GM12878 (cell line): ENCODE data around the gene STAT3. TPM values are rescaled to one million over a fixed set of nuclear protein-coding genes. Genes with fewer than 3 reads are reported as not detected.

Experiments used
- ATAC-seq: fragments of 200-7000 bp; cut with Tn5 transposase; 3 replicates; pipeline ENCODE4 v1.9.1; 2020; ENCODE audit warnings: mild to moderate bottlenecking, moderate library complexity
- BruUV-seq: library from RNA; stranded (reverse); fragments of 400-500 nt; replicated peaks from 2 replicates; lab custom pipeline; 2021; lab: Mats Ljungman, UMichigan
- CTCF ChIA-PET: fragments of 300-600 bp; sonication (Branson Sonifier 250); formaldehyde crosslinking; extraction: SDS; loops from one replicate; lab custom pipeline; 2021; ENCODE audit warnings: inconsistent platforms; lab: Yijun Ruan, JAX
- POLR2A ChIA-PET: fragments of 350-600 bp; formaldehyde crosslinking; extraction: SDS; loops from one replicate; lab custom pipeline; 2021; ENCODE audit warnings: inconsistent platforms; lab: Charles Lee
- RAD21 ChIA-PET: fragments of 300-600 bp; sonication (Branson Sonifier 250); formaldehyde crosslinking; loops from one replicate; lab custom pipeline; 2023; ENCODE audit warnings: antibody characterized with exemption; ENCODE audit not compliant: unreplicated experiment; lab: Charles Lee
- SMC1A ChIA-PET: fragments of 300-600 bp; sonication (Branson Sonifier 250); formaldehyde crosslinking; loops from one replicate; lab custom pipeline; 2023; ENCODE audit not compliant: unreplicated experiment, uncharacterized antibody; lab: Charles Lee
- DNase-seq: peaks from one replicate; pipeline ENCODE4 v3.0.0-alpha.2; 2011; ENCODE audit warnings: low read depth, low spot score
- FAIRE-seq: peaks from 3 replicates; lab custom pipeline; 2011; peaks lifted over from hg19 to GRCh38; lab: Jason Lieb, UNC
- H2AFZ ChIP-seq: 2 replicates; pipeline ENCODE4 v1.6.0; 2011; ENCODE audit warnings: low read depth, low read length, control low read depth; ENCODE audit not compliant: control insufficient read depth
- H3K27ac ChIP-seq: 2 replicates; pipeline ENCODE4 v1.5.1; 2011; ENCODE audit warnings: control low read depth; ENCODE audit not compliant: control insufficient read depth, insufficient read depth
- H3K27me3 ChIP-seq, 2 experiments: replicated peaks in 1 of 2; 2 replicates each; pipeline versions ENCODE4 v1.6.0 to v1.6.1; 2011; ENCODE audit warnings: low read length in 1 of 2; ENCODE audit not compliant: control insufficient read depth in 2 of 2, insufficient read depth in 2 of 2
- H3K36me3 ChIP-seq, 2 experiments: 2 replicates each; pipeline ENCODE4 v1.5.1; 2011; ENCODE audit warnings: low read length in 1 of 2; ENCODE audit not compliant: control insufficient read depth in 2 of 2, insufficient read depth in 2 of 2
- H3K4me1 ChIP-seq: 2 replicates; pipeline ENCODE4 v1.6.1; 2011; ENCODE audit warnings: mild to moderate bottlenecking, low read length, moderate library complexity, mixed read lengths; ENCODE audit not compliant: control insufficient read depth, insufficient read depth
- H3K4me2 ChIP-seq: 2 replicates; pipeline ENCODE4 v1.6.0; 2011; ENCODE audit warnings: control low read depth; ENCODE audit not compliant: control insufficient read depth, insufficient read depth
- H3K4me3 ChIP-seq: fragments of 200-600 bp; sonication (generic); 2 replicates; pipeline ENCODE4 v1.5.1; 2016
- H3K79me2 ChIP-seq: 2 replicates; pipeline ENCODE4 v1.6.0; 2011; ENCODE audit warnings: low read length; ENCODE audit not compliant: control insufficient read depth, insufficient read depth
- H3K9ac ChIP-seq: 2 replicates; pipeline ENCODE4 v1.8.0; 2011; ENCODE audit warnings: low read length, control low read depth, mixed read lengths; ENCODE audit not compliant: control insufficient read depth, insufficient read depth
- H3K9me3 ChIP-seq: replicated peaks from 3 replicates; pipeline ENCODE4 v1.5.1; 2011; ENCODE audit warnings: mild to moderate bottlenecking, low read length; ENCODE audit not compliant: control insufficient read depth, insufficient read depth
- H4K20me1 ChIP-seq: 2 replicates; pipeline ENCODE4 v1.6.0; 2011; ENCODE audit not compliant: control insufficient read depth, insufficient read depth
- CBX5 ChIP-seq: sonication (generic); IDR thresholded peaks from 2 replicates; pipeline ENCODE4 v1.6.1; 2016; ENCODE audit warnings: low read depth, moderate library complexity, mild to moderate bottlenecking, inconsistent platforms
- FOXK2 ChIP-seq: fragments of 450-650 bp; IDR thresholded peaks from 2 replicates; pipeline ENCODE4 v1.6.1; 2017; ENCODE audit warnings: mild to moderate bottlenecking, moderate library complexity
- HDAC2 ChIP-seq: fragments of 200-600 bp; sonication (generic); IDR thresholded peaks from 2 replicates; pipeline ENCODE4 v1.6.1; 2017
- IRF4 ChIP-seq: IDR thresholded peaks from 2 replicates; pipeline ENCODE4 v1.6.1; 2011; ENCODE audit warnings: low read depth, low read length
- MAX ChIP-seq: IDR thresholded peaks from 2 replicates; pipeline ENCODE4 v1.6.1; 2012; ENCODE audit warnings: low read depth, low read length, improper control_type of control experiment
- MEF2A ChIP-seq: IDR thresholded peaks from 2 replicates; pipeline ENCODE4 v1.6.1; 2011; ENCODE audit warnings: low read depth, mild to moderate bottlenecking, low read length, moderate library complexity; ENCODE audit not compliant: insufficient read depth
- PAX5 ChIP-seq: IDR thresholded peaks from 2 replicates; pipeline ENCODE4 v1.6.1; 2011; ENCODE audit warnings: low read depth, low read length, borderline replicate concordance
- POU2F2 ChIP-seq: IDR thresholded peaks from 3 replicates; pipeline ENCODE4 v1.6.1; 2011; ENCODE audit warnings: low read depth, mild to moderate bottlenecking, low read length, borderline replicate concordance
- RFX5 ChIP-seq: IDR thresholded peaks from 2 replicates; pipeline ENCODE4 v1.6.1; 2011; ENCODE audit warnings: low read depth, low read length, improper control_type of control experiment
- ZNF24 ChIP-seq: fragments of 450-650 bp; IDR thresholded peaks from 2 replicates; pipeline ENCODE4 v1.6.1; 2017; ENCODE audit warnings: antibody characterized with exemption, mild to moderate bottlenecking
- WGBS: methylation state at CpG from one replicate; pipeline ENCODE4 v1.1.6; 2016; ENCODE audit warnings: low lambda C conversion rate; ENCODE audit not compliant: insufficient replicate concordance, insufficient coverage; ENCODE audit errors: missing lambda C conversion rate; 5-methylcytosine and 5-hydroxymethylcytosine counted together
- in situ Hi-C: fragments of 300-500 bp; cut with MboI; formaldehyde crosslinking; loops from 9 replicates; pipeline ENCODE4 v1.14.3; 2018; ENCODE audit warnings: mixed read lengths
- intact Hi-C: fragments of 100-400 bp; cut with micrococcal nuclease; formaldehyde crosslinking; loops from one replicate; pipeline ENCODE4 v1.14.2; 2022; ENCODE audit not compliant: unreplicated experiment
- polyA plus RNA-seq, 11 experiments: library from polyadenylated mRNA; depleted of rRNA in 4 of 11; unstranded in 6 of 11; stranded (reverse) in 5 of 11; fragments of >200 nt; fragmentation: Nextera tagmentation in 4 of 11; fragmentation: Illumina TruSeq in 1 of 11; extraction: Ambion mirVana in 4 of 11; extraction: Trizol in 1 of 11; gene quantifications; 1 replicate in 1 of 11; 2 replicates in 10 of 11; pipeline versions ENCODE4 v1.2.1 to v1.2.3, GENCODE V29; 2011 to 2016; ENCODE audit warnings: inconsistent platforms in 2 of 11, missing spikeins in 2 of 11, low read depth in 1 of 11
- total RNA-seq, 4 experiments: library from RNA; depleted of rRNA in 3 of 4; stranded (reverse); fragments of >200 nt in 3 of 4; fragmentation: Illumina TruSeq in 1 of 4; extraction: Trizol in 1 of 4; gene quantifications; 2 replicates each; pipeline versions ENCODE4 v1.2.1 to v1.2.3, GENCODE V29; 2013 to 2021

The STAT3 gene
- total and polyA plus RNA-seq, 10 of the 15 experiments (the other 5 are each of a cell fraction or from before 2014, with no cell fraction given) = 18.4 to 96.4 (median 60.9) TPM

- no TSS peak for BruUV-seq
- CTCF ChIA-PET = interaction anchor here (0.6 to 1.3 kb wide), 2 partner anchors 23 to 40 kb away, joined by 3 to 4 read pairs; no protein-coding TSS in a partner anchor
- DNase-seq = no peak
- RAD21 ChIA-PET = interaction anchor here (1.8 kb wide), 1 partner anchor 41 kb away, joined by 8 read pairs; no protein-coding TSS in a partner anchor
- TF ChIP-seq PAX5 = no peak
- TF ChIP-seq FOXK2 = no peak
- no peak for TF ChIP-seq RFX5
- no peak for TF ChIP-seq ZNF24
- TF ChIP-seq MEF2A = no peak
- no peak for TF ChIP-seq IRF4
- TF ChIP-seq CBX5 = no peak
- no peak for TF ChIP-seq HDAC2
- no peak for TF ChIP-seq POU2F2
- no peak for TF ChIP-seq MAX
- Histone ChIP-seq H3K79me2 (peaks cover 84% of the 10 kb centered on the region), H3K27ac (no peak overlapping the region), H3K9me3 (peaks cover 2% of the 10 kb centered on the region; the same call in 2 of the 3 replicates), H3K4me2 (no peak overlapping the region), H4K20me1 (peaks cover 7% of the 10 kb centered on the region), H3K4me1 (peaks cover 34% of the 10 kb centered on the region), H2AFZ (no peak overlapping the region), H3K36me3 (no peaks in the 10 kb centered on the region), H3K4me3 (no peak overlapping the region), H3K9ac (no peak overlapping the region), H3K27me3 (no peaks in the 10 kb centered on the region)
- SMC1A ChIA-PET = interaction anchor here (1.1 to 1.8 kb wide), 3 partner anchors 9 to 22 kb away, joined by 3 to 7 read pairs (median 4); no protein-coding TSS in a partner anchor
- POLR2A ChIA-PET = interaction anchor here (0.6 to 1.1 kb wide), 3 partner anchors 25 to 92 kb away, joined by 3 to 4 read pairs (median 3); no protein-coding TSS in a partner anchor
- 71% methylated on average over 7 of the region's 7 CpGs for WGBS
- in situ Hi-C loops = no loop called here
- no peak for FAIRE-seq
- no peak for ATAC-seq
- intact Hi-C loops = no loop called here
Observed at GRCh38 chr17:42362245-42362961, 25.8 kb downstream of the STAT3 start.
